Endothelial cell of umbilical vein (primary cell): ENCODE results near the gene ANKRD62. TPM values are rescaled to one million over a fixed set of nuclear protein-coding genes. Genes with fewer than 3 reads are reported as not detected.

ENCODE experiments used
- BruUV-seq: library from RNA; stranded (reverse); fragments of 400-500 nt; replicated peaks from 2 replicates; lab custom pipeline; 2021; lab: Mats Ljungman, UMichigan
- CTCF ChIA-PET: fragments of 300-600, 350-600 bp; sonication (Branson Sonifier 250); formaldehyde crosslinking; loops from one replicate; lab custom pipeline; 2021; ENCODE audit warnings: antibody characterized with exemption, inconsistent platforms; lab: Charles Lee
- POLR2A ChIA-PET: fragments of 300-600, 350-600 bp; sonication (Branson Sonifier 250); formaldehyde crosslinking; loops from one replicate; lab custom pipeline; 2021; ENCODE audit warnings: antibody characterized with exemption, inconsistent platforms; lab: Charles Lee
- DNase-seq: peaks from one replicate; pipeline ENCODE4 v3.0.0-alpha.2; 2011; ENCODE audit warnings: low read depth, low spot score
- FAIRE-seq: peaks from 2 replicates; lab custom pipeline; 2011; peaks lifted over from hg19 to GRCh38; lab: Jason Lieb, UNC
- H2AFZ ChIP-seq: 2 replicates; pipeline ENCODE4 v1.6.0; 2012; ENCODE audit warnings: low read depth, low read length, control low read depth, inconsistent platforms
- H3K27ac ChIP-seq: 2 replicates; pipeline ENCODE4 v1.5.1; 2011; ENCODE audit warnings: low read depth, mild to moderate bottlenecking, control low read depth, low read length, moderate library complexity; ENCODE audit not compliant: insufficient read depth
- H3K27me3 ChIP-seq, 2 experiments: 2 replicates each; pipeline versions ENCODE4 v1.6.0 to v1.6.1; 2011; ENCODE audit warnings: low read length in 2 of 2, mixed read lengths in 1 of 2; ENCODE audit not compliant: control insufficient read depth in 2 of 2, insufficient read depth in 2 of 2
- H3K36me3 ChIP-seq, 2 experiments: 2 replicates in 1 of 2; 3 replicates in 1 of 2; pipeline ENCODE4 v1.5.1; 2011; ENCODE audit warnings: low read length in 2 of 2, mild to moderate bottlenecking in 1 of 2, moderate library complexity in 1 of 2; ENCODE audit not compliant: control insufficient read depth in 2 of 2, insufficient read depth in 2 of 2; ENCODE audit errors: extremely low read depth in 1 of 2
- H3K4me1 ChIP-seq: 3 replicates; pipeline ENCODE4 v1.5.1; 2011; ENCODE audit warnings: mild to moderate bottlenecking, low read length; ENCODE audit not compliant: control insufficient read depth, insufficient read depth; ENCODE audit errors: extremely low read depth
- H3K4me2 ChIP-seq: 2 replicates; pipeline ENCODE4 v1.6.1; 2011; ENCODE audit warnings: low read length, control low read depth, mixed read lengths; ENCODE audit not compliant: insufficient read depth
- H3K4me3 ChIP-seq, 3 experiments: fragments of 200-600 bp in 1 of 3; sonication (generic), shearing (Covaris generic) in 1 of 3; replicated peaks in 1 of 3; 2 replicates each; pipeline ENCODE4 v1.5.1; 2011 to 2016; ENCODE audit warnings: control low read depth in 3 of 3, low read length in 3 of 3, mild to moderate bottlenecking in 2 of 3, inconsistent platforms in 1 of 3, low read depth in 1 of 3, moderate library complexity in 1 of 3; ENCODE audit not compliant: insufficient read depth in 1 of 3
- H3K79me2 ChIP-seq: 2 replicates; pipeline ENCODE4 v1.6.0; 2012; ENCODE audit warnings: low read length, inconsistent platforms; ENCODE audit not compliant: control insufficient read depth, insufficient read depth
- H3K9ac ChIP-seq: replicated peaks from 2 replicates; pipeline ENCODE3; 2011; ENCODE audit warnings: low read length, control low read depth; ENCODE audit not compliant: insufficient read depth; ENCODE audit errors: extremely low read depth
- H3K9me1 ChIP-seq: replicated peaks from 3 replicates; pipeline ENCODE4 v1.6.0; 2011; ENCODE audit warnings: mild to moderate bottlenecking, low read length; ENCODE audit not compliant: control insufficient read depth, insufficient read depth; ENCODE audit errors: extremely low read depth
- H3K9me3 ChIP-seq: replicated peaks from 2 replicates; pipeline ENCODE4 v1.5.1; 2012; ENCODE audit warnings: low read length, inconsistent platforms; ENCODE audit not compliant: control insufficient read depth, insufficient read depth
- H4K20me1 ChIP-seq: replicated peaks from 2 replicates; pipeline ENCODE3; 2011; ENCODE audit warnings: mild to moderate bottlenecking, low read length; ENCODE audit not compliant: control insufficient read depth, insufficient read depth; ENCODE audit errors: extremely low read depth
- EZH2 ChIP-seq: IDR thresholded peaks from 2 replicates; pipeline ENCODE4 v1.6.1; 2012; ENCODE audit warnings: borderline replicate concordance, low read depth, mild to moderate bottlenecking, moderate library complexity, low read length, inconsistent platforms; ENCODE audit not compliant: severe bottlenecking
- FOS ChIP-seq: IDR thresholded peaks from 2 replicates; pipeline ENCODE4 v1.6.1; 2011; ENCODE audit warnings: mild to moderate bottlenecking, low read length, moderate library complexity, borderline replicate concordance; ENCODE audit not compliant: insufficient read depth
- GATA2 ChIP-seq: IDR thresholded peaks from 2 replicates; pipeline ENCODE4 v1.7.0; 2011; ENCODE audit warnings: low read depth, mild to moderate bottlenecking, moderate library complexity, mixed read lengths, low read length; ENCODE audit not compliant: insufficient read length, insufficient read depth
- JUN ChIP-seq: IDR thresholded peaks from 2 replicates; pipeline ENCODE4 v1.6.1; 2011; ENCODE audit warnings: borderline replicate concordance, low read depth; ENCODE audit not compliant: insufficient read length, insufficient read depth
- MYC ChIP-seq: IDR thresholded peaks from one replicate; pipeline ENCODE4 v1.6.1; 2011; ENCODE audit warnings: mild to moderate bottlenecking, low read depth, low read length
- POLR2A ChIP-seq: IDR thresholded peaks from 2 replicates; pipeline ENCODE4 v1.6.1; 2012; ENCODE audit warnings: low read depth, mild to moderate bottlenecking, control low read depth, low read length
- POLR2AphosphoS5 ChIP-seq: IDR thresholded peaks from 2 replicates; pipeline ENCODE4 v1.6.1; 2012; ENCODE audit warnings: low read depth, mild to moderate bottlenecking, control low read depth, low read length, moderate library complexity; ENCODE audit not compliant: insufficient read depth
- dilution Hi-C: fragments of 300-500 bp; cut with MboI; formaldehyde crosslinking; loops from one replicate; pipeline ENCODE4 v1.15.0; 2019; ENCODE audit warnings: low sequenced_read_pairs; ENCODE audit not compliant: extremely low pct_ligation_motif_present
- intact Hi-C: fragments of 100-400 bp; cut with micrococcal nuclease; formaldehyde crosslinking; loops from one replicate; pipeline ENCODE4 v1.10.0; 2022
- polyA plus RNA-seq, 4 experiments: library from polyadenylated mRNA; depleted of rRNA in 3 of 4; stranded (reverse) in 3 of 4; unstranded in 1 of 4; fragments of >200 nt; gene quantifications; 2 replicates each; pipeline versions ENCODE4 v1.2.1 to v1.2.3, GENCODE V29; 2011 to 2012; ENCODE audit warnings: missing spikeins in 1 of 4
- total RNA-seq: library from RNA; stranded (reverse); gene quantifications from 2 replicates; pipeline ENCODE4 v1.2.3, GENCODE V29; 2021
- TF ChIP-seq, protein P1 (sequence below): IDR thresholded peaks from 2 replicates; pipeline ENCODE4 v1.6.1; 2011; ENCODE audit not compliant: insufficient read depth, insufficient read length
- TF ChIP-seq, protein P2 (sequence below), 2 donors: IDR thresholded peaks; 1 replicate in 1 of 2; 2 replicates in 1 of 2; pipeline ENCODE4 v1.5.1; 2011; ENCODE audit warnings: low read length in 2 of 2, mild to moderate bottlenecking in 2 of 2, moderate library complexity in 2 of 2, control low read depth in 1 of 2, inconsistent platforms in 1 of 2, low read depth in 1 of 2; ENCODE audit not compliant: insufficient read depth in 1 of 2; ENCODE audit errors: extremely low read depth in 1 of 2

The ANKRD62 gene
- total and polyA plus RNA-seq, 2 donors (not counting 3 experiments of a cell fraction or from before 2014, with no cell fraction given): not detected

DNA sequence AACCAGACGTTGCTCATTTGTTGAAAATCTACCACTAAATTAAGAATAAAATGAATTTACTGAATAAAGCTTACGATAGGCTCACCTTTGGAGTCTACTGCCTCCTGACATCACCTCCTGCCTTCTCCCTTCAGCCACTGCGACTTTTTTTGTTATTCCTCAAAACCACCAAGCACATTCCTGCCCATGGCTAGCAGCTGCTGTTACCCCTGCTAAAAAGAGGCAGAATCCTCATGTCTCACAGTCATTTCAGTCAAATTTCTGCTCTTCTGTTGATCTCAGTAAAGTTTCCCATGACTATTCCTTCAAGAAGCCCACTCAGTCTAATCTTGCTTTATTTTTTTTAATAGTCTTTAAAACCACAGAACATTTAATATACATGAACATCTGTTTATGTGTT is 40.8 kb upstream of the ANKRD62 start:
- POLR2A ChIA-PET: no interaction called here
- Histone ChIP-seq H3K4me3 (no peak overlapping the region), H3K9me1 (no peaks in the 10 kb centered on the region), H2AFZ (no peak overlapping the region), H3K79me2 (no peaks in the 10 kb centered on the region), H3K27me3 (peaks cover 6 to 15% of the 10 kb centered on the region in 2 experiments), H3K27ac (no peak overlapping the region), H3K9me3 (no peaks in the 10 kb centered on the region), H4K20me1 (no peaks in the 10 kb centered on the region), H3K4me1 (no peaks in the 10 kb centered on the region), H3K9ac (no peak overlapping the region), H3K36me3 (no peaks in the 10 kb centered on the region), H3K4me2 (no peak overlapping the region)
- TF ChIP-seq JUN: no peak
- intact Hi-C loops: no loop called here
- FAIRE-seq: no peak
- DNase-seq: no peak
- CTCF ChIA-PET: interaction anchor here (2.2 kb wide), 1 partner anchor 15 kb away, joined by 9 read pairs; no protein-coding TSS in a partner anchor
- dilution Hi-C loops: no loop called here
- BruUV-seq: no TSS peak

DNA sequence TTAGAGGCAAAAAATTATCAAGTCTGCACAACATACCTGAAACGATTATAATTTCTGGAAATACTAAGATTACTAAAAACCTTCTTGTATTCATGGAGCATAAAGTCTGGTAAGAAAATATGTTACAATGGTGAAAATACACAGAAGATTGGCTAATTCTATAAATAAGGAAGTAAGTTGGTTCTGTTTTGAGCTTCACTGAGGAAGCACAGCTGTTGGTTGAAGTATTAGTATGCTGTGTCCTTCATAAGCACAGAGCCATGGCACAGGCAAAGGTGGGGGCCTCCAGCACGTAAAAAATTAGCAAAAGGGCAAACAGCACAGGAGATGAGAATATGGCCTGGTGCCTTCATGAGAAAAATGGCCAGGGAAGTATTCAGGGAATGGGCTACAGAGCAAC is 40.4 kb upstream of the ANKRD62 start:
- POLR2A ChIA-PET: no interaction called here
- DNase-seq: no peak

More for the DNA sequence above, 40.4 kb upstream of the ANKRD62 start:
- no peak for FAIRE-seq
- no peaks in the 10 kb centered on the region for H3K9me1 ChIP-seq
- no peaks in the 10 kb centered on the region for H3K79me2 ChIP-seq
- dilution Hi-C loops (no loop called here), intact Hi-C loops (no loop called here)
- no peak overlapping the region for H3K4me2 ChIP-seq
- BruUV-seq: no TSS peak
- no peak overlapping the region for H3K4me3 ChIP-seq
- no peak overlapping the region for H3K27ac ChIP-seq
- peaks cover 6 to 15% of the 10 kb centered on the region in 2 experiments for H3K27me3 ChIP-seq
- no peak for TF ChIP-seq FOS
- TF ChIP-seq GATA2: no peak
- TF ChIP-seq POLR2A: no peak
- no peak for TF ChIP-seq JUN
- no peak for TF ChIP-seq POLR2AphosphoS5
- TF ChIP-seq MYC: no peak
- TF ChIP-seq, protein P1, sequence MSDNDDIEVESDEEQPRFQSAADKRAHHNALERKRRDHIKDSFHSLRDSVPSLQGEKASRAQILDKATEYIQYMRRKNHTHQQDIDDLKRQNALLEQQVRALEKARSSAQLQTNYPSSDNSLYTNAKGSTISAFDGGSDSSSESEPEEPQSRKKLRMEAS: no peak
- TF ChIP-seq EZH2: no peak
- TF ChIP-seq, protein P2, sequence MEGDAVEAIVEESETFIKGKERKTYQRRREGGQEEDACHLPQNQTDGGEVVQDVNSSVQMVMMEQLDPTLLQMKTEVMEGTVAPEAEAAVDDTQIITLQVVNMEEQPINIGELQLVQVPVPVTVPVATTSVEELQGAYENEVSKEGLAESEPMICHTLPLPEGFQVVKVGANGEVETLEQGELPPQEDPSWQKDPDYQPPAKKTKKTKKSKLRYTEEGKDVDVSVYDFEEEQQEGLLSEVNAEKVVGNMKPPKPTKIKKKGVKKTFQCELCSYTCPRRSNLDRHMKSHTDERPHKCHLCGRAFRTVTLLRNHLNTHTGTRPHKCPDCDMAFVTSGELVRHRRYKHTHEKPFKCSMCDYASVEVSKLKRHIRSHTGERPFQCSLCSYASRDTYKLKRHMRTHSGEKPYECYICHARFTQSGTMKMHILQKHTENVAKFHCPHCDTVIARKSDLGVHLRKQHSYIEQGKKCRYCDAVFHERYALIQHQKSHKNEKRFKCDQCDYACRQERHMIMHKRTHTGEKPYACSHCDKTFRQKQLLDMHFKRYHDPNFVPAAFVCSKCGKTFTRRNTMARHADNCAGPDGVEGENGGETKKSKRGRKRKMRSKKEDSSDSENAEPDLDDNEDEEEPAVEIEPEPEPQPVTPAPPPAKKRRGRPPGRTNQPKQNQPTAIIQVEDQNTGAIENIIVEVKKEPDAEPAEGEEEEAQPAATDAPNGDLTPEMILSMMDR (IDR thresholded peaks at IDR 0.05; ENCODE audit: extremely low read depth in 1 of 2, insufficient read depth in 1 of 2, low read depth in 1 of 2, low read length in 2 of 2): no peak
- CTCF ChIA-PET: interaction anchor here (2.2 kb wide), 1 partner anchor 15 kb away, joined by 9 read pairs; no protein-coding TSS in a partner anchor
- H2AFZ ChIP-seq: no peak overlapping the region
- no peaks in the 10 kb centered on the region for H3K9me3 ChIP-seq
- H3K4me1 ChIP-seq: no peaks in the 10 kb centered on the region
- H4K20me1 ChIP-seq: no peaks in the 10 kb centered on the region
- no peak overlapping the region for H3K9ac ChIP-seq
- H3K36me3 ChIP-seq: no peaks in the 10 kb centered on the region
